ENCODE data around the gene TOX3. TPM values are rescaled to one million over a fixed set of nuclear protein-coding genes. Genes with fewer than 3 reads are reported as not detected.

TOX3 gene
- total and polyA plus RNA-seq, 2 experiments from 2014 or later: 9.8 to 15.6 TPM

DNA sequence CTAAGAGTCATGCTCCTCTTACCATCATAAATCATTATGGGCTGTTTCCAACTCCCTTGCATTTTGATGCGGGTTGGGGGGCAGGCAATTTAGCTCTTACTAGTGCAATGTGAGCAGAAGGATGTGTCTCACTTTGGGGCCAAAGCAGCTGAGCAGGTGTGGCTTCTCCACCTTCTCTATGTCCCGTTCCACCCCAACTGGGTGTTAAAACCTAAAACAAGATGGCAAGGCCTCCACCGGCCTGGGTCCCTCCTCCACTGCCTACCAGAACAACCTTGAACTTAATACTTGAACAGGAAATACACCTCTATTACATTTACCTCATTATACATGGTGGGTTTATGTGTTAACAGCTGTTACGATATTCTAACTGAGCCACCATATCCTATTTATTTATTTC, 52.8 kb downstream of the TOX3 start:
- Mint-ChIP-seq H3K36me3 (ENCODE audit: low read depth) (peaks cover 4% of the 10 kb centered on the region), H3K4me1 (peaks cover 39% of the 10 kb centered on the region), H3K27ac (no peak overlapping the region), H3K4me3 (no peak overlapping the region), H3K9me3 (no peaks in the 10 kb centered on the region), H3K27me3 (ENCODE audit: insufficient read depth, low read depth, poor library complexity) (peaks cover 2% of the 10 kb centered on the region)
- Histone ChIP-seq H3K36me3 (ENCODE audit: insufficient read depth) (no peaks in the 10 kb centered on the region), H2AFZ (no peak overlapping the region), H3K4me2 (no peak overlapping the region), H3F3A (replicated peaks; ENCODE audit: low read depth) (no peaks in the 10 kb centered on the region), H3K4me1 (ENCODE audit: insufficient read depth) (peaks cover 28% of the 10 kb centered on the region), H3K27me3 (ENCODE audit: insufficient read depth) (no peaks in the 10 kb centered on the region), H3K4me3 (no peak overlapping the region), H4K20me1 (replicated peaks; ENCODE audit: insufficient read depth) (no peaks in the 10 kb centered on the region), H3K9me2 (ENCODE audit: insufficient read depth) (0 out of 2 replicates have a peak, but pooled peaks cover 4% of the 10 kb centered on the region), H3K27ac (ENCODE audit: low read depth) (no peak overlapping the region), H3K79me2 (replicated peaks; ENCODE audit: insufficient read depth) (peaks cover 82% of the 10 kb centered on the region)
- ATAC-seq (no peak), DNase-seq (ENCODE audit: low spot score) (no peak)
- TF ChIP-seq EZH2phosphoT487 (IDR thresholded peaks at IDR 0.05; ENCODE audit: unreplicated experiment) (no peak), EZH2 (IDR thresholded peaks at IDR 0.05; ENCODE audit: low read depth, unreplicated experiment) (no peak), STAT1 (IDR thresholded peaks at IDR 0.05; ENCODE audit: unreplicated experiment) (no peak), POLR2AphosphoS5 (IDR thresholded peaks at IDR 0.05; ENCODE audit: low read depth) (no peak), ZNF331 (CRISPR knock-in tag; IDR thresholded peaks at IDR 0.05; ENCODE audit: low read depth) (no peak), JUNB (IDR thresholded peaks at IDR 0.05; ENCODE audit: unreplicated experiment) (no peak), NANOG (IDR thresholded peaks at IDR 0.05; ENCODE audit: borderline replicate concordance) (no peak), CREB1 (CRISPR knock-in tag; IDR thresholded peaks at IDR 0.05; ENCODE audit: low read depth) (no peak), ZNF114 (CRISPR knock-in tag; IDR thresholded peaks at IDR 0.05) (no peak)
- TF ChIP-seq, protein P1, sequence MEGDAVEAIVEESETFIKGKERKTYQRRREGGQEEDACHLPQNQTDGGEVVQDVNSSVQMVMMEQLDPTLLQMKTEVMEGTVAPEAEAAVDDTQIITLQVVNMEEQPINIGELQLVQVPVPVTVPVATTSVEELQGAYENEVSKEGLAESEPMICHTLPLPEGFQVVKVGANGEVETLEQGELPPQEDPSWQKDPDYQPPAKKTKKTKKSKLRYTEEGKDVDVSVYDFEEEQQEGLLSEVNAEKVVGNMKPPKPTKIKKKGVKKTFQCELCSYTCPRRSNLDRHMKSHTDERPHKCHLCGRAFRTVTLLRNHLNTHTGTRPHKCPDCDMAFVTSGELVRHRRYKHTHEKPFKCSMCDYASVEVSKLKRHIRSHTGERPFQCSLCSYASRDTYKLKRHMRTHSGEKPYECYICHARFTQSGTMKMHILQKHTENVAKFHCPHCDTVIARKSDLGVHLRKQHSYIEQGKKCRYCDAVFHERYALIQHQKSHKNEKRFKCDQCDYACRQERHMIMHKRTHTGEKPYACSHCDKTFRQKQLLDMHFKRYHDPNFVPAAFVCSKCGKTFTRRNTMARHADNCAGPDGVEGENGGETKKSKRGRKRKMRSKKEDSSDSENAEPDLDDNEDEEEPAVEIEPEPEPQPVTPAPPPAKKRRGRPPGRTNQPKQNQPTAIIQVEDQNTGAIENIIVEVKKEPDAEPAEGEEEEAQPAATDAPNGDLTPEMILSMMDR (conservative IDR thresholded peaks at IDR 0.05; ENCODE audit: low read depth in 2 of 2): no peak
- TF ChIP-seq, protein P2, sequence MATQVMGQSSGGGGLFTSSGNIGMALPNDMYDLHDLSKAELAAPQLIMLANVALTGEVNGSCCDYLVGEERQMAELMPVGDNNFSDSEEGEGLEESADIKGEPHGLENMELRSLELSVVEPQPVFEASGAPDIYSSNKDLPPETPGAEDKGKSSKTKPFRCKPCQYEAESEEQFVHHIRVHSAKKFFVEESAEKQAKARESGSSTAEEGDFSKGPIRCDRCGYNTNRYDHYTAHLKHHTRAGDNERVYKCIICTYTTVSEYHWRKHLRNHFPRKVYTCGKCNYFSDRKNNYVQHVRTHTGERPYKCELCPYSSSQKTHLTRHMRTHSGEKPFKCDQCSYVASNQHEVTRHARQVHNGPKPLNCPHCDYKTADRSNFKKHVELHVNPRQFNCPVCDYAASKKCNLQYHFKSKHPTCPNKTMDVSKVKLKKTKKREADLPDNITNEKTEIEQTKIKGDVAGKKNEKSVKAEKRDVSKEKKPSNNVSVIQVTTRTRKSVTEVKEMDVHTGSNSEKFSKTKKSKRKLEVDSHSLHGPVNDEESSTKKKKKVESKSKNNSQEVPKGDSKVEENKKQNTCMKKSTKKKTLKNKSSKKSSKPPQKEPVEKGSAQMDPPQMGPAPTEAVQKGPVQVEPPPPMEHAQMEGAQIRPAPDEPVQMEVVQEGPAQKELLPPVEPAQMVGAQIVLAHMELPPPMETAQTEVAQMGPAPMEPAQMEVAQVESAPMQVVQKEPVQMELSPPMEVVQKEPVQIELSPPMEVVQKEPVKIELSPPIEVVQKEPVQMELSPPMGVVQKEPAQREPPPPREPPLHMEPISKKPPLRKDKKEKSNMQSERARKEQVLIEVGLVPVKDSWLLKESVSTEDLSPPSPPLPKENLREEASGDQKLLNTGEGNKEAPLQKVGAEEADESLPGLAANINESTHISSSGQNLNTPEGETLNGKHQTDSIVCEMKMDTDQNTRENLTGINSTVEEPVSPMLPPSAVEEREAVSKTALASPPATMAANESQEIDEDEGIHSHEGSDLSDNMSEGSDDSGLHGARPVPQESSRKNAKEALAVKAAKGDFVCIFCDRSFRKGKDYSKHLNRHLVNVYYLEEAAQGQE (IDR thresholded peaks at IDR 0.05; ENCODE audit: unreplicated experiment): no peak
- TF ChIP-seq, protein P3, sequence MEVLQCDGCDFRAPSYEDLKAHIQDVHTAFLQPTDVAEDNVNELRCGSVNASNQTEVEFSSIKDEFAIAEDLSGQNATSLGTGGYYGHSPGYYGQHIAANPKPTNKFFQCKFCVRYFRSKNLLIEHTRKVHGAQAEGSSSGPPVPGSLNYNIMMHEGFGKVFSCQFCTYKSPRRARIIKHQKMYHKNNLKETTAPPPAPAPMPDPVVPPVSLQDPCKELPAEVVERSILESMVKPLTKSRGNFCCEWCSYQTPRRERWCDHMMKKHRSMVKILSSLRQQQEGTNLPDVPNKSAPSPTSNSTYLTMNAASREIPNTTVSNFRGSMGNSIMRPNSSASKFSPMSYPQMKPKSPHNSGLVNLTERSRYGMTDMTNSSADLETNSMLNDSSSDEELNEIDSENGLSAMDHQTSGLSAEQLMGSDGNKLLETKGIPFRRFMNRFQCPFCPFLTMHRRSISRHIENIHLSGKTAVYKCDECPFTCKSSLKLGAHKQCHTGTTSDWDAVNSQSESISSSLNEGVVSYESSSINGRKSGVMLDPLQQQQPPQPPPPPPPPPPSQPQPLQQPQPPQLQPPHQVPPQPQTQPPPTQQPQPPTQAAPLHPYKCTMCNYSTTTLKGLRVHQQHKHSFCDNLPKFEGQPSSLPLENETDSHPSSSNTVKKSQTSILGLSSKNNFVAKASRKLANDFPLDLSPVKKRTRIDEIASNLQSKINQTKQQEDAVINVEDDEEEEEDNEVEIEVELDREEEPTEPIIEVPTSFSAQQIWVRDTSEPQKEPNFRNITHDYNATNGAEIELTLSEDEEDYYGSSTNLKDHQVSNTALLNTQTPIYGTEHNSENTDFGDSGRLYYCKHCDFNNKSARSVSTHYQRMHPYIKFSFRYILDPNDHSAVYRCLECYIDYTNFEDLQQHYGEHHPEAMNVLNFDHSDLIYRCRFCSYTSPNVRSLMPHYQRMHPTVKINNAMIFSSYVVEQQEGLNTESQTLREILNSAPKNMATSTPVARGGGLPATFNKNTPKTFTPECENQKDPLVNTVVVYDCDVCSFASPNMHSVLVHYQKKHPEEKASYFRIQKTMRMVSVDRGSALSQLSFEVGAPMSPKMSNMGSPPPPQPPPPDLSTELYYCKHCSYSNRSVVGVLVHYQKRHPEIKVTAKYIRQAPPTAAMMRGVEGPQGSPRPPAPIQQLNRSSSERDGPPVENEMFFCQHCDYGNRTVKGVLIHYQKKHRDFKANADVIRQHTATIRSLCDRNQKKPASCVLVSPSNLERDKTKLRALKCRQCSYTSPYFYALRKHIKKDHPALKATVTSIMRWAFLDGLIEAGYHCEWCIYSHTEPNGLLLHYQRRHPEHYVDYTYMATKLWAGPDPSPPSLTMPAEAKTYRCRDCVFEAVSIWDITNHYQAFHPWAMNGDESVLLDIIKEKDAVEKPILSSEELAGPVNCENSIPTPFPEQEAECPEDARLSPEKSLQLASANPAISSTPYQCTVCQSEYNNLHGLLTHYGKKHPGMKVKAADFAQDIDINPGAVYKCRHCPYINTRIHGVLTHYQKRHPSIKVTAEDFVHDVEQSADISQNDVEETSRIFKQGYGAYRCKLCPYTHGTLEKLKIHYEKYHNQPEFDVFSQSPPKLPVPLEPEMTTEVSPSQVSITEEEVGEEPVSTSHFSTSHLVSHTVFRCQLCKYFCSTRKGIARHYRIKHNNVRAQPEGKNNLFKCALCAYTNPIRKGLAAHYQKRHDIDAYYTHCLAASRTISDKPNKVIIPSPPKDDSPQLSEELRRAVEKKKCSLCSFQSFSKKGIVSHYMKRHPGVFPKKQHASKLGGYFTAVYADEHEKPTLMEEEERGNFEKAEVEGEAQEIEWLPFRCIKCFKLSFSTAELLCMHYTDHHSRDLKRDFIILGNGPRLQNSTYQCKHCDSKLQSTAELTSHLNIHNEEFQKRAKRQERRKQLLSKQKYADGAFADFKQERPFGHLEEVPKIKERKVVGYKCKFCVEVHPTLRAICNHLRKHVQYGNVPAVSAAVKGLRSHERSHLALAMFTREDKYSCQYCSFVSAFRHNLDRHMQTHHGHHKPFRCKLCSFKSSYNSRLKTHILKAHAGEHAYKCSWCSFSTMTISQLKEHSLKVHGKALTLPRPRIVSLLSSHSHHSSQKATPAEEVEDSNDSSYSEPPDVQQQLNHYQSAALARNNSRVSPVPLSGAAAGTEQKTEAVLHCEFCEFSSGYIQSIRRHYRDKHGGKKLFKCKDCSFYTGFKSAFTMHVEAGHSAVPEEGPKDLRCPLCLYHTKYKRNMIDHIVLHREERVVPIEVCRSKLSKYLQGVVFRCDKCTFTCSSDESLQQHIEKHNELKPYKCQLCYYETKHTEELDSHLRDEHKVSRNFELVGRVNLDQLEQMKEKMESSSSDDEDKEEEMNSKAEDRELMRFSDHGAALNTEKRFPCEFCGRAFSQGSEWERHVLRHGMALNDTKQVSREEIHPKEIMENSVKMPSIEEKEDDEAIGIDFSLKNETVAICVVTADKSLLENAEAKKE (CRISPR knock-in tag; IDR thresholded peaks at IDR 0.05): no peak
- TF ChIP-seq, protein P4, sequence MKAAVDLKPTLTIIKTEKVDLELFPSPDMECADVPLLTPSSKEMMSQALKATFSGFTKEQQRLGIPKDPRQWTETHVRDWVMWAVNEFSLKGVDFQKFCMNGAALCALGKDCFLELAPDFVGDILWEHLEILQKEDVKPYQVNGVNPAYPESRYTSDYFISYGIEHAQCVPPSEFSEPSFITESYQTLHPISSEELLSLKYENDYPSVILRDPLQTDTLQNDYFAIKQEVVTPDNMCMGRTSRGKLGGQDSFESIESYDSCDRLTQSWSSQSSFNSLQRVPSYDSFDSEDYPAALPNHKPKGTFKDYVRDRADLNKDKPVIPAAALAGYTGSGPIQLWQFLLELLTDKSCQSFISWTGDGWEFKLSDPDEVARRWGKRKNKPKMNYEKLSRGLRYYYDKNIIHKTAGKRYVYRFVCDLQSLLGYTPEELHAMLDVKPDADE (IDR thresholded peaks at IDR 0.05): no peak
